ENCODE results near the gene SH3RF2.
A peak's percentile ranks its signal among the peaks of the same experiment; 100 is the strongest.

Gene SH3RF2

GRCh38 chr5:145923405-145923804 is 13.0 kb upstream of the SH3RF2 start:
- no peak for DNase-seq

- no peak for DNase-seq
Measured at GRCh38 chr5:145924849-145925248, 11.5 kb upstream of the SH3RF2 start.

GRCh38 chr5:145925353-145925752 is 11.0 kb upstream of the SH3RF2 start:
- no peak for DNase-seq

GRCh38 chr5:145925803-145926202 is 10.6 kb upstream of the SH3RF2 start:
- no peak for DNase-seq

- DNase-seq = no peak
Measured at GRCh38 chr5:145931718-145932117, 4.7 kb upstream of the SH3RF2 start.

GRCh38 chr5:145934276-145934675 is 2.1 kb upstream of the SH3RF2 start:
- DNase-seq = no peak

- no peak for DNase-seq
Measured at GRCh38 chr5:145937432-145938250, 1.3 kb downstream of the SH3RF2 start.

- no peak for DNase-seq
Measured at GRCh38 chr5:145938776-145939539, 2.6 kb downstream of the SH3RF2 start.

- DNase-seq = no peak
Measured at GRCh38 chr5:145939540-145940065, 3.2 kb downstream of the SH3RF2 start.

GRCh38 chr5:145941096-145941447 is 4.7 kb downstream of the SH3RF2 start:
- no peak for DNase-seq

GRCh38 chr5:145941448-145942130 is 5.2 kb downstream of the SH3RF2 start:
- DNase-seq = no peak

- no peak for DNase-seq
Measured at GRCh38 chr5:145942201-145942600, 5.8 kb downstream of the SH3RF2 start.

- DNase-seq = no peak
Measured at GRCh38 chr5:145942749-145943148, 6.4 kb downstream of the SH3RF2 start.

GRCh38 chr5:145943674-145944121 is 7.3 kb downstream of the SH3RF2 start:
- DNase-seq = peak; percentile 57

- DNase-seq = no peak
Measured at GRCh38 chr5:145944328-145944727, 8.0 kb downstream of the SH3RF2 start.

GRCh38 chr5:145945620-145946111 is 9.3 kb downstream of the SH3RF2 start:
- no peak for DNase-seq

- DNase-seq = no peak
Measured at GRCh38 chr5:145946112-145946861, 9.9 kb downstream of the SH3RF2 start.

GRCh38 chr5:145947581-145947980 is 11.2 kb downstream of the SH3RF2 start:
- DNase-seq = no peak

- DNase-seq = no peak
Measured at GRCh38 chr5:145948047-145948446, 11.7 kb downstream of the SH3RF2 start.

- no peak for DNase-seq
Measured at GRCh38 chr5:145948921-145949320, 12.5 kb downstream of the SH3RF2 start.

- DNase-seq = no peak
Measured at GRCh38 chr5:145949474-145949873, 13.1 kb downstream of the SH3RF2 start.

- no peak for DNase-seq
Measured at GRCh38 chr5:145951071-145951470, 14.7 kb downstream of the SH3RF2 start.
